Fibroblast of gingiva (primary cell): ENCODE measurements around the gene SIGLEC1.

ENCODE experiments used
- DNase-seq: peaks from one replicate; pipeline ENCODE4 v3.0.0-alpha.2; 2011; ENCODE audit warnings: low read depth

Gene SIGLEC1

GRCh38 chr20:3744806-3745685, 32.6 kb upstream of the SIGLEC1 start:
- DNase-seq, result no peak

GRCh38 chr20:3744037-3744436, 31.6 kb upstream of the SIGLEC1 start:
- DNase-seq, result no peak

- DNase-seq, result no peak
Measured at GRCh38 chr20:3743251-3743650, 30.9 kb upstream of the SIGLEC1 start.

- DNase-seq, result no peak
Measured at GRCh38 chr20:3741836-3742458, 29.5 kb upstream of the SIGLEC1 start.

- DNase-seq, result no peak
Measured at GRCh38 chr20:3740615-3741301, 28.4 kb upstream of the SIGLEC1 start.

GRCh38 chr20:3739926-3740451, 27.6 kb upstream of the SIGLEC1 start:
- no peak for DNase-seq

- no peak for DNase-seq
Measured at GRCh38 chr20:3739054-3739925, 26.9 kb upstream of the SIGLEC1 start.

GRCh38 chr20:3738111-3739053, 26.0 kb upstream of the SIGLEC1 start:
- no peak for DNase-seq

- no peak for DNase-seq
Measured at GRCh38 chr20:3735768-3736167, 23.4 kb upstream of the SIGLEC1 start.

GRCh38 chr20:3734111-3734843, 21.9 kb upstream of the SIGLEC1 start:
- no peak for DNase-seq

- no peak for DNase-seq
Measured at GRCh38 chr20:3733119-3733995, 21.0 kb upstream of the SIGLEC1 start.

GRCh38 chr20:3732327-3733118, 20.1 kb upstream of the SIGLEC1 start, which contains the start of gene HSPA12B:
Gene HSPA12B, plus strand, starts transcription at chr20:3732685. Its CDS starts 5,990 bp downstream, at chr20:3738675.
- no peak for DNase-seq

GRCh38 chr20:3731944-3732326, 19.5 kb upstream of the SIGLEC1 start:
- DNase-seq, result no peak

GRCh38 chr20:3730803-3731672, 18.6 kb upstream of the SIGLEC1 start:
- DNase-seq, result no peak

GRCh38 chr20:3729811-3730540, 17.6 kb upstream of the SIGLEC1 start:
- DNase-seq, result no peak

- no peak for DNase-seq
Measured at GRCh38 chr20:3729378-3729777, 17.0 kb upstream of the SIGLEC1 start.
